Measurements from ENCODE around the gene OCSTAMP. TPM values are rescaled to one million over a fixed set of nuclear protein-coding genes. Genes with fewer than 3 reads are reported as not detected.

Gene OCSTAMP
- total RNA-seq, 1 experiment from 2014 or later, result not detected

DNA sequence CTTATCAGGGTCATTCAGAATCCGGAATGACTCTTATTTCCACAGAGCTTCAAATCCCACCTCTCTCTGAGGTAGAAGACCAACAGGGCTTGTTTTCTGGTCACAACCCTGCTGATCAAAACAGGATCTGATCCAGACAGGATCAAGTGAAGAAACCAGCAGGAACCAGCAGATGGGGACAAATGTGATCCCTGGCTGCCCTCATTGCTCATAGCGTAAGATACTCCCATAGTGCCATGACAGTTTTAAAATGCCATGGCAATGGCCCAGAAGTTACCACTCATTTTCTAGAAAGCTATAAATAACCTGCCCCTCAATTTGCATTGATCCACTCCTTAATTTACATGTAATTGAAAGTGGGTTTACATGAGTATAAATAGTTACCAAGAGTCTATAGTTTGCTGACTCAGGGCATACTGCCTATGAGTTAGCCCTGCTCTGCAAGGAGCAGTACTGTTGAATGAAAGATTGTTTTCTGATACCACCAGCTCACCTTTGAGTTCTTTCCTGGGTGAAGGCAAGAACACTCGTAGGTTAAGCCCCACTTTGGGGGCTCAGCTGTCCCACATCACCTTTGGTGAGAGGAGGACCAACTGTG, 30.9 kb downstream of the OCSTAMP start:
- DNase-seq (ENCODE audit: low spot score), result no peak

DNA sequence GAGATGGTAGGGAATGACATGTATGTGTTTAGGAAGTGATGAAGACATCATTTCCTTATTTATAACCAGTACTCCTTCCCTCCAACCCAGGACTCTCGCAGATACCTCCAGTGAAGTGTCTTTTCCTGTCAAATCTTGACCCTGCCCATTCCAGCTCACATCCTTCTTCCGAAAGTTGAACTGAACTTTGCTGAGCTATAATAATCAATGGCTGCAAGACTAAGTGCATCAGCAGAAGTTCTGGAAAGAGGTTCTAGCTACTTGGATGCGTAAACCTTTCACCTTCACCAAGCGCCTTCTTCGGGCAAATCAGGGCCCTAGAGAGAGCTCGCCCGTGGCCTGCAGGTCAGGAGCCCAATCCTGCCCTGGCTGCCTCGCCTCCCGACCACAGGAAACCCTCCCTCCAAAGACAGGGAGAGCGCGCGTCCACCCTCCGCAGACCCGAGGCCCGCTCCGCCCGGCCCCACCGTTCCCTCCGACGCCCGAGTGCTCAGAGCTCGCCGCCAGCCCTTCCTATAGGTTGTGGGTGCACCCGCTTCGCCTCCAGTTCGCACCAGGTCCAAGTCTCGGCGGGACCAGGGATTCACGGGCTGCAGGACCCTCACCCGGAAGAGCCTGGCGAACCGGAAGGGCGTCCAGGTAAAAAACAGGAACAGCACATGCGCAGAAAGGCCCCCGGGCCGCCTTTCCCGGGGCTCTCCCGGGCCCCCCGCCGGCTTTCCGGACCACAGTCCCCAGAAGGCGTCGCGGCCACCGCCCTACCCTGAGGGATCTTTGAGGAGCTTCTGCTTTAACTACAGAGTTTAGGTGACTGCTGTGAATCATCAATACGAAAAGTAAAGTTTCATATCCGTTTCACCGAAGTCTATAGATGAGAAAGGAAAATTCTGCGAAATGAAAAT, 37.3 kb downstream of the OCSTAMP start, which contains the start of gene ZNF334:
ZNF334 (minus strand) TSS at position 617 of the 902 bp plus-strand sequence. CDS start 1,457 bp downstream, outside the sequence.
- peak; percentile 83 for DNase-seq (ENCODE audit: low spot score)

DNA sequence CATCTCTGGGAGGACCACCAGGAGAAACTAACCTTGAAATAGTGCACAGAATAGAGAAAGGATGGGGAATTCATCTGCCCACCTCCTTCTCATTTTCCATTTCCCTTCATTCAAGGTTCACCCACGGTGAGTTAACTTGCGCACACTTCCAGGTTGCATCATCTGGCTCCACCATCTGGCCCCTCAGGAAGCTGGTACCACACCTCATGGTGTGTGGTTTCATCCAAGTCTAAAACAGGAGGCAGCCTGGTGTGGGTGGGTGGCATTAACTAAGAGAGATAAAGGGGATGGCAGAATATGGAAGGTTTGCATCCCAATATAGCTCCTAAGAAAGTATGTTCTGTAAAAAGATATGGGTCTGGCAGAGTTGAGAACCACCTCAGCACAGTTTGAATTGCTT, 40.9 kb downstream of the OCSTAMP start:
- DNase-seq (ENCODE audit: low spot score), result no peak

DNA sequence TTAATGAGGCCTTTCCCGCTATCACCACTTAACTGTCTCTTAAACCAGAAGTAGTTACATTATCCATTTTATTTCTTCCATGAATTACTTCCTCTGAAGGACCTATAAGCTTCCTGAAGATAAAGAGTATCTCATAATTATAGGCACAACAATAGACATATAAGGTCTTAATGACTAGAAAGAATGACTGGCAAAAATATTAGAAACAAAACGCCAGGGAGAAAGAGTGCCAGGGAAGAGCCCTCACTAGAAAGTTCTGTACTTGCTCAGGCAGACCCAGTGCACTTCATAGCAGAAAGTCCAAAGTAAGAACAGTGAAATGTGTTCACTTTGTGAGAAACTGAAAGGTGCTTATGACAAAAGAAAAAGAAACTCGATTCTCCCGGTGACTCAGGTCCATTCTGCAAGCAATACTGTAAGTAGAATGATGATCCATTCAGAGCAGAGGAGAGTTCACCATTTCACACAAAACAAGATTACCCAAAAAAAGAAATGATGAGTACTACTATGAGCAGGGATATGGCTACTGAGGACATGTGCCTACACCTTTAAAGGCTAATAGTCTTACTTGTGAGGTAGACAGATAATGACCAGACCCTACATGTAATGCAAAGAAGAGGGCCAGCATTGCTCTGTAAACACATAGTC, 42.6 kb downstream of the OCSTAMP start:
- no peak for DNase-seq (ENCODE audit: low spot score)

DNA sequence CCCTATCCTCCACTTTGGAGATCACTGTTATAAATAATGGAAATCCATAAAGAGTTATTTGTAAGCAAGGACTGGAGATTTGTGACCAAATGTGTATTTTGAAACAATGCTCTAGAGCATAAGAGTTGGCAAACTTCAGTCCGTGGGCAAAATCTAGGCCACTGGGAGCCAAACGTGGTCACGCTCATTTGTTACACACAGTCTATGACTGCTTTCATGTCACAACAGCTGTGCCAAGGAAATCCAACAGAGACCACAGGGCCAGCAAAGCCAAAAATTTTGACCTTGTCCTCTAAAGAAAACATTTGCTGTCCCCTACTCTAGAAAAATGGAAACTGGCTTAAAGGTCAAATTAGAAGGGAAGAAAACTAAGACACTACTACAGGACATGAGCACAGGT, 44.9 kb downstream of the OCSTAMP start:
- no peak for DNase-seq (ENCODE audit: low spot score)

DNA sequence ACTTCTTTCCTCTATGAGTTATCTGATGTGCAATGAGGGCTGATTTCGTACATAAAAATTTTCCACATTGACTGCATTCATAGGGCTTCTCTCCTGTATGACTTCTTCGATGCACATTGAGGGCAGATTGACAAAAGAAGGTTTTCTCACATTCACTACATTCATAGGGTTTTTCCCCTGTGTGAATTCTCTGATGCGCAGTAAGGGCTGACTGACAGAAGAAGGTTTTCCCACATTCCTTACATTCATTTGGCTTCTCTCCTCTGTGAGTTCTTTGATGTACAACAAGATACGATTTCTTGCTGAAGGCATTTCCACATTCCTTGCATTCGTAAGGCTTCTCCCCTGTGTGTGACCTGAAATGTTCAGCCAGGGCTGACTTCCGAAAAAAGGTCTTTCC, 48.5 kb downstream of the OCSTAMP start:
- no peak for DNase-seq (ENCODE audit: low spot score)

DNA sequence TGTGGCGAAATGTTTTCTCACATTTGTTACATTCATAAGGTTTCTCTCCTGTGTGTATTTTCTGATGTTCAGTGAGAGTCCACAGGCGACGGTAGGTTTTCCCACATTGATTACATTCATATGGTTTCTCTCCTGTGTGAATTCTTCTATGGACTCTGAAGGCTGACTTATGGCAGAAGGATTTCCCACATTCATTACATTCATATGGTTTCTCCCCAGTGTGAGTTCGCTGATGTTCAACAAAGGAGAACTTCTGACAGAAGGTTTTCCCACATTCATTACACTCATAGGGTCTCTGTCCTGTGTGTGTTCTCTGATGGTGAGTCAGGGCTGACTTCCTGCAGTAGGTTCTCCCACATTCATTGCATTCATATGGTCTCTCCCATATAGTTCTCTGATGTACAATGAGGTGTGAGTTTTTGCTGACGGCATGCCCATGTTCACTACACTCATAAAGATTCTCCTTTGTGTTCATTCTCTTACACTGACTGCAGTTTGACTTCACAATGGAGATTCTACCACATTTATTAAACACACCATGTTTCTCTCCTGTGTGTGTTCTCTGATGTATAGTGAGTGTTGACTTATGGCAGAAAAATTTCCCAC, 49.0 kb downstream of the OCSTAMP start:
- no peak for DNase-seq (ENCODE audit: low spot score)

DNA sequence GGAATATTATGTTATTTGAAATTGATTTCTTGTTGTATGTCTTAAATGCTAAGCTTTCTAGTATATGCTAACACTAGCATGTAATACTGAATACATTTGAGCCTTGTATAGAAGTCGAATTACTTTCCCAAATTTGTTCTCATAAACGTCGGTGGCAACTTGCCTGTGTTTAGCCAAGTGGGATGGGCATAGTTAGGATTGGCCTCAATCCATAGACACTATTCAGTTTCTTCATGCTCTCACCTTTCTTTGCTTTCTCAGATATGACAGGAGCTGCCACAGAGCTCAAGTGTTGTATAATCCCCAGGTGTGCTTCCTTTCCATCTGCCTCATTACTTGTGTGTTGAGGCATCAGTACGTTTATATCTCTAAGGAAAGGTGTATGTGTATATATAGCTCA, 56.4 kb downstream of the OCSTAMP start:
- DNase-seq (ENCODE audit: low spot score), result no peak

DNA sequence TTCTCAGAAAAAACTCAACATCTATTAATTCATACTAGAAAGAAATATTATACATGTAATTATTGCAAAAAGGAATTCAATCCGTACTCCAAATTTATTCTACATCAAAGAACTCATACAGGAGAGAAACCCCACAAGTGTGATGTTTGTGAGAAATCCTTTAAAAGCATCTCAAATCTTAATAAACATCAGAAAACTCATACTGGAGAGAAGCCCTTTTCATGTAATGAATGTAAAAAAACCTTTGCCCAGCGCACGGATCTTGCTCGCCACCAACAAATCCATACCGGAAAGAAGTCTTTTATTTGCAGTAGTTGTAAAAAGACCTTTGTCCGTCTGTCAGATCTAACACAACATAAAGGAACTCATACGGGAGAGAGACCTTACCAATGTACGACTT, 59.1 kb downstream of the OCSTAMP start:
- no peak for DNase-seq (ENCODE audit: low spot score)

Other genes starting within 250 kb of the OCSTAMP start
- not detected in 2 replicates for gene CDH22, start 242.2 kb downstream of the OCSTAMP start, total RNA-seq (2014; rRNA removed; shearing (Covaris generic))
- 28.6 and 35.2 TPM in 2 replicates for gene ELMO2, start 144.0 kb downstream of the OCSTAMP start, total RNA-seq (2014; rRNA removed; shearing (Covaris generic))
- 1.5 and 1.7 TPM in 2 replicates for gene ZNF334, start 37.1 kb downstream of the OCSTAMP start, total RNA-seq (2014; rRNA removed; shearing (Covaris generic))
- not detected in 2 replicates for gene SLC13A3, start 100.8 kb upstream of the OCSTAMP start, total RNA-seq (2014; rRNA removed; shearing (Covaris generic))
- gene TP53RK, start 138.8 kb upstream of the OCSTAMP start, total RNA-seq (2014; rRNA removed; shearing (Covaris generic)), result 40.2 and 44.7 TPM in 2 replicates
- gene SLC2A10, start 159.0 kb upstream of the OCSTAMP start, total RNA-seq (2014; rRNA removed; shearing (Covaris generic)), result 1.5 and 3.5 TPM in 2 replicates

Measured in HT-29 (cell line).